ENCODE data around the gene ZNF467.

- TF ChIP-seq CTCF (IDR thresholded peaks at IDR 0.05) (no peak), POLR2AphosphoS5 (IDR thresholded peaks at IDR 0.05) (no peak), POLR2A (IDR thresholded peaks at IDR 0.05) (no peak)
Observed at GRCh38 chr7:149783386-149784250, 10.2 kb upstream of the ZNF467 start.
